Activated CD4-positive, alpha-beta T cell treated with anti-CD3 and anti-CD28 coated beads, Interleukin-2, amount 50 U/mL, for 4 hours (primary cell): Measurements from ENCODE around the gene DPH6.
"Not testable (repeated sequence)": the region's sequence is repeated elsewhere in the genome, so short reads cannot be mapped to it uniquely, and the experiment has no call there.

Source experiments
- DNase-seq, 2 experiments: peaks; one replicate each; pipeline ENCODE4 v3.0.0-alpha.2; 2020

Gene DPH6

GRCh38 chr15:35545824-35546510, at the start of gene DPH6:
Gene DPH6 (minus strand): TSS chr15:35546165. CDS start chr15:35546141, 24 bp downstream.
- DNase-seq: peak; percentile 74 to 83

GRCh38 chr15:35595656-35596055, 49.7 kb upstream of the DPH6 start:
- DNase-seq: no peak

- DNase-seq: not testable (repeated sequence)
Measured at GRCh38 chr15:35591987-35592386, 46.0 kb upstream of the DPH6 start.

- no peak for DNase-seq
Measured at GRCh38 chr15:35583863-35584528, 38.0 kb upstream of the DPH6 start.

GRCh38 chr15:35580606-35581005, 34.6 kb upstream of the DPH6 start:
- DNase-seq: no peak

- DNase-seq: no peak
Measured at GRCh38 chr15:35567392-35567791, 21.4 kb upstream of the DPH6 start.

- DNase-seq: no peak
Measured at GRCh38 chr15:35566991-35567390, 21.0 kb upstream of the DPH6 start.

- no peak for DNase-seq
Measured at GRCh38 chr15:35565901-35566300, 19.9 kb upstream of the DPH6 start.

GRCh38 chr15:35562641-35563040, 16.7 kb upstream of the DPH6 start:
- no peak for DNase-seq

GRCh38 chr15:35561308-35561707, 15.3 kb upstream of the DPH6 start:
- no peak for DNase-seq

GRCh38 chr15:35560870-35561269, 14.9 kb upstream of the DPH6 start:
- DNase-seq: no peak

- DNase-seq: no peak
Measured at GRCh38 chr15:35560258-35560657, 14.3 kb upstream of the DPH6 start.

GRCh38 chr15:35559683-35560082, 13.7 kb upstream of the DPH6 start:
- DNase-seq: no peak

GRCh38 chr15:35557544-35557943, 11.6 kb upstream of the DPH6 start:
- no peak for DNase-seq

GRCh38 chr15:35557012-35557411, 11.0 kb upstream of the DPH6 start:
- DNase-seq: no peak

- DNase-seq: no peak
Measured at GRCh38 chr15:35555244-35555643, 9.3 kb upstream of the DPH6 start.

GRCh38 chr15:35550957-35551356, 5.0 kb upstream of the DPH6 start:
- no peak for DNase-seq

- no peak for DNase-seq
Measured at GRCh38 chr15:35549567-35549966, 3.6 kb upstream of the DPH6 start.

GRCh38 chr15:35548435-35548834, 2.5 kb upstream of the DPH6 start:
- DNase-seq: no peak

GRCh38 chr15:35547775-35548364, 1.9 kb upstream of the DPH6 start:
- no peak for DNase-seq

- DNase-seq: no peak
Measured at GRCh38 chr15:35546511-35547381, 781 bp upstream of the DPH6 start.

GRCh38 chr15:35545316-35545823, 595 bp downstream of the DPH6 start:
- DNase-seq: peak in 1 of 2 experiments; percentile 9

- DNase-seq: no peak
Measured at GRCh38 chr15:35540885-35541284, 5.1 kb downstream of the DPH6 start.
